Measurements from ENCODE around the gene VMP1.

DNA sequence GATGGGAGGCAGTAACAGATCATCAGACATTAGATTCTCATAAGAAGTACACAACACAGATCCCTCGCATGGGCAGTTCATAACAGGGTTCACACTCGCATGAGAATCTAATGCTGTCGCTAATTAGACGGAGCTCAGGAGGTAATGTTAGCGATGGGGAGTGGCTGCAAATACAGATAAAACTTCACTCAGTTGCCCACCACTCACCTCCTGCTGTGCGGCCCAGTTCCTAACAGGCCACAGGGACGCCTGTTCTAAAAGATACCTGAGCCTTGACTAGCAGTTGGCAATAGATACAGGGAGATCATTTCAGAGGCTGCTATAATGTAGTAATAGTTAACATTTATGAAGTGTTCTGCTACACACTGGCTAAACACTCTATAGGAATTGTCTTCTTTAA is 5.2 kb upstream of the VMP1 start:
- TF ChIP-seq, protein P1, sequence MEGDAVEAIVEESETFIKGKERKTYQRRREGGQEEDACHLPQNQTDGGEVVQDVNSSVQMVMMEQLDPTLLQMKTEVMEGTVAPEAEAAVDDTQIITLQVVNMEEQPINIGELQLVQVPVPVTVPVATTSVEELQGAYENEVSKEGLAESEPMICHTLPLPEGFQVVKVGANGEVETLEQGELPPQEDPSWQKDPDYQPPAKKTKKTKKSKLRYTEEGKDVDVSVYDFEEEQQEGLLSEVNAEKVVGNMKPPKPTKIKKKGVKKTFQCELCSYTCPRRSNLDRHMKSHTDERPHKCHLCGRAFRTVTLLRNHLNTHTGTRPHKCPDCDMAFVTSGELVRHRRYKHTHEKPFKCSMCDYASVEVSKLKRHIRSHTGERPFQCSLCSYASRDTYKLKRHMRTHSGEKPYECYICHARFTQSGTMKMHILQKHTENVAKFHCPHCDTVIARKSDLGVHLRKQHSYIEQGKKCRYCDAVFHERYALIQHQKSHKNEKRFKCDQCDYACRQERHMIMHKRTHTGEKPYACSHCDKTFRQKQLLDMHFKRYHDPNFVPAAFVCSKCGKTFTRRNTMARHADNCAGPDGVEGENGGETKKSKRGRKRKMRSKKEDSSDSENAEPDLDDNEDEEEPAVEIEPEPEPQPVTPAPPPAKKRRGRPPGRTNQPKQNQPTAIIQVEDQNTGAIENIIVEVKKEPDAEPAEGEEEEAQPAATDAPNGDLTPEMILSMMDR (IDR thresholded peaks at IDR 0.05), result no peak
- TF ChIP-seq POLR2AphosphoS2 (conservative IDR thresholded peaks at IDR 0.05; ENCODE audit: low read length), result no peak
- TF ChIP-seq RAD21 (conservative IDR thresholded peaks at IDR 0.05 in 1 of 2, IDR thresholded peaks at IDR 0.05 in 1 of 2), result no peak
- TF ChIP-seq CEBPB (IDR thresholded peaks at IDR 0.05), result no peak
- TF ChIP-seq EHMT2 (IDR thresholded peaks at IDR 0.05; ENCODE audit: low read depth), result no peak
- no peak for TF ChIP-seq PHF8 (IDR thresholded peaks at IDR 0.05; ENCODE audit: borderline replicate concordance, low read depth)
- no peak for TF ChIP-seq JUNB (IDR thresholded peaks at IDR 0.05)
- no peak for TF ChIP-seq FOSB (CRISPR knock-in tag; IDR thresholded peaks at IDR 0.05)
- TF ChIP-seq MAZ (IDR thresholded peaks at IDR 0.05; ENCODE audit: borderline replicate concordance, low read depth, low read length), result no peak
